Skeletal muscle satellite cell (primary cell): ENCODE measurements around the gene ACAP1.
"Not testable (repeated sequence)": the region's sequence is repeated elsewhere in the genome, so short reads cannot be mapped to it uniquely, and the experiment has no call there.

Experiments
- H3K27me3 ChIP-seq: 2 replicates; pipeline ENCODE4 v1.7.0; 2013; ENCODE audit warnings: low read length; ENCODE audit not compliant: control insufficient read depth, insufficient read depth
- H3K36me3 ChIP-seq: 2 replicates; pipeline ENCODE4 v1.7.0; 2013; ENCODE audit warnings: mild to moderate bottlenecking, control low read depth, low read length; ENCODE audit not compliant: insufficient read depth
- H3K4me1 ChIP-seq: 2 replicates; pipeline ENCODE4 v1.7.0; 2013; ENCODE audit warnings: low read length; ENCODE audit not compliant: control insufficient read depth, insufficient read depth
- H3K4me2 ChIP-seq: 2 replicates; pipeline ENCODE4 v1.7.0; 2013; ENCODE audit warnings: mild to moderate bottlenecking, low read length
- H3K4me3 ChIP-seq: 2 replicates; pipeline ENCODE4 v1.7.0; 2013; ENCODE audit warnings: low read length
- H3K9ac ChIP-seq: 2 replicates; pipeline ENCODE4 v1.7.0; 2013; ENCODE audit warnings: mild to moderate bottlenecking, low read depth, low read length, moderate library complexity
- H3K9me3 ChIP-seq: replicated peaks from 2 replicates; pipeline ENCODE4 v1.7.0; 2013; ENCODE audit warnings: mild to moderate bottlenecking, control low read depth, low read length

Gene ACAP1

GRCh38 chr17:7332600-7333069 is 3.7 kb upstream of the ACAP1 start:
- H3K9ac ChIP-seq, H3K4me2 ChIP-seq, H3K36me3 ChIP-seq, H3K9me3 ChIP-seq, H3K4me3 ChIP-seq: not testable (repeated sequence)
- H3K4me1 ChIP-seq: peaks cover 13% of the 10 kb centered on the region
- H3K27me3 ChIP-seq: peaks cover 16% of the 10 kb centered on the region

DNA sequence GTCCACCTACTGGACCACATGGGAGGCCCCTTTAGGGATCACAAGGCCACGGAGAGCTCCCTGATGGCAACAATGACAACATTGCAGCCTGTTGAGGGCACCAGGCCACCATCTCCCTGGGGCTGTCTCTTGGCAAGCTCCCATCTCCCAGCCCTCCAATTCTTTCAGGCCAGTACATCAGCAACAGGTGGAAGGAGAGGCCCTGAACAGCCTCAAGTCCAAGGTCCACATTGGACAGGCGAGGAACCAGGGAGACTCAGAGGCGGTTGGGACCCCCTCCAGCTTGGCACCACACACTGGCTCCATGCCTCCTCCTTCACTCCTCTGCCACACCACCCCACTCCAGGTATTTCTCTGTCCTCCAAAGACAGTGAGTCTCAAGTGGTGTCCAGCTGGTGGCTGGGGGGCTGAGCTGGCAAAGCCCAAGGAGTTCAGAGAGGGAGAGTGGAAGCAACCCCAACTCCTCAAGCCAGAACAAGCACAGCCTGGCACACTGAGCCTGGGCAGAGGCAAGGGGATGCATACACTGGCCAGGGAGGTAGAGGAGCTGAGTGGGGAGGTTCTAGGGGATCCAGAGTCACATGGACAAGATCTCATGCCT is 1.3 kb upstream of the ACAP1 start:
- Histone ChIP-seq H3K4me3 (no peak overlapping the region), H3K4me2 (no peak overlapping the region), H3K36me3 (no peaks in the 10 kb centered on the region), H3K9ac (no peak overlapping the region), H3K9me3 (no peaks in the 10 kb centered on the region), H3K27me3 (peaks cover 16% of the 10 kb centered on the region), H3K4me1 (peaks cover 3% of the 10 kb centered on the region)

DNA sequence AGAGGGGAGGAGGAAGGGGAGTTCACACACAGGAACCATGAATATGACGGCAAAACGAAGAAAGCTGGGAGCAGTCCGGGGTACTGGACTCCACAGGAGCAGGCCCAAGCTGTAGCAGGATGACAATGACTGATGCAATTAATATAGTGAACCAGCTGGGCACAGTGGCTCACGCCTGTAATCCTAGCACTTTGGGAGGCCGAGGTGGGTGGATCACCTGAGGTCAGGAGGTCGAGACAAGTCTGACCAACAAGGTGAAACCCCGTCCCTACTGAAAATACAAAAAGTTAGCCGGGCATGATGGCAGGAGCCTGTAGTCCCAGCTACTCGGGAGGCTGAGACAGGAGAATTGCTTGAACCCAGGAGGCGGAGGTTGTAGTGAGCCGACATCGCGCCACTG is 564 bp upstream of the ACAP1 start:
- H3K36me3 ChIP-seq, H3K4me1 ChIP-seq, H3K4me3 ChIP-seq, H3K9me3 ChIP-seq, H3K9ac ChIP-seq, H3K4me2 ChIP-seq: not testable (repeated sequence)
- peaks cover 16% of the 10 kb centered on the region for H3K27me3 ChIP-seq

DNA sequence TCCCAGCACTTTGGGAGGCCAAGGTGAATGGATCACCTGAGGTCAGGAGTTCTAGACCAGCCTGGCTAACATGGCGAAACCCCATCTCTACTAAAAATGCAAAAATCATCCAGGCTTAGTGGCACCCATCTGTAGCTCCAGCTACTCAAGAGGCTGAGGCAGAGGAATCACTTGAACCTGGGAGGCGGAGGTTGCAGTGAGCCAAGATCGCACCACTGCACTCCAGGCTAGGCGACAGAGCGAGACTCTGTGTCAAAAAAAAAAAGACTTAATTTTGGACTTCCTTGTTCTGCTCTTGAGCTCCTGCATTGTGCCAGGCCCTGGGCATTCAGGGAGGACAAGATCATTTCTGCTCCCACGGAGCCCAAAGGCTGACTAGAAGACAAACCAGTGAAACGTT is 1.3 kb downstream of the ACAP1 start:
- not testable (repeated sequence) for H3K9me3 ChIP-seq, H3K9ac ChIP-seq, H3K36me3 ChIP-seq, H3K4me2 ChIP-seq, H3K4me1 ChIP-seq, H3K4me3 ChIP-seq
- peaks cover 27% of the 10 kb centered on the region for H3K27me3 ChIP-seq

DNA sequence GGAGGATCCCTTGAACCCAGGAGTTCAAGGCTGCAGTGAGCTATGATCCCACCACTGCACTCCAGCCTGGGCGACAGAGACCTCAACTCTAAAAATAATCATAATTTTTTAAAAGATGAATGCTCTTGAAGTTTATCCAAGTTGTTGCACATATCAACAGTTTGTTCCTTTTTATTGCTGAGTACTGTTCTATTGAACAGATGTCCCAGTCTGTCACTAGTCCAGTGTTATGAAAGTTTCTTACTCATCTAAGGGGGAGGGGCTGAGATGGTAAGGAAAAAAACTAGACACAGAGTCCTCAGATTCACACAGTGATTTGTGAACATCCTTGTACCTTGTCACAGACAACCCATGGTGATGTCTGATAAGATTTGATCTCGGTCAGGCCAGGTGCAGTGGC is 3.9 kb downstream of the ACAP1 start:
- H3K4me3 ChIP-seq: no peak overlapping the region
- no peak overlapping the region for H3K4me2 ChIP-seq
- no peak overlapping the region for H3K9ac ChIP-seq
- peaks cover 42% of the 10 kb centered on the region for H3K27me3 ChIP-seq
- H3K4me1 ChIP-seq: no peaks in the 10 kb centered on the region
- no peaks in the 10 kb centered on the region for H3K9me3 ChIP-seq
- H3K36me3 ChIP-seq: no peaks in the 10 kb centered on the region

DNA sequence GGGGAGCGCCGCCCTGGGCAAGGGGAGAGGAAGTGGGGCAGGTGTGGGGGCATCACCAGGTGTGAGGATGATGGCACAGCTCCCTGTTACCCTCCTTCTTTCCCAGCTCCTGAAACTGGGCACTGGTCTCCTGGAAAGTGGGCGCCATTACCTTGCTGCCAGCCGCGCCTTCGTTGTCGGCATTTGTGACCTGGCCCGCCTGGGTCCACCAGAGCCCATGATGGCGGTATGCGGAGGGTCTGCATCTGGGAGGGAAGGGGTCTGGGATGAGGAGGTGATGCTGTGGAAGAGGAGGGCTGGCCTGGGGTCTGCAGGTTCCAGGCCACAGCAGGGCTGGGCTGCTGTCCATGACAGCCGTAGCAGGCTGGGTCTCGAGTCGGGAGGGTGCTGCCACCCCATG is 5.5 kb downstream of the ACAP1 start:
- Histone ChIP-seq H3K9ac (no peak overlapping the region), H3K36me3 (no peaks in the 10 kb centered on the region), H3K4me3 (no peak overlapping the region), H3K27me3 (peaks cover 36% of the 10 kb centered on the region), H3K9me3 (no peaks in the 10 kb centered on the region), H3K4me2 (no peak overlapping the region), H3K4me1 (no peaks in the 10 kb centered on the region)

- Histone ChIP-seq H3K27me3 (peaks cover 34% of the 10 kb centered on the region), H3K4me1 (no peaks in the 10 kb centered on the region), H3K4me3 (no peak overlapping the region), H3K9me3 (no peaks in the 10 kb centered on the region), H3K9ac (no peak overlapping the region), H3K4me2 (no peak overlapping the region), H3K36me3 (no peaks in the 10 kb centered on the region)
Measured at GRCh38 chr17:7343250-7343649, 6.9 kb downstream of the ACAP1 start.

- Histone ChIP-seq H3K4me3 (no peak overlapping the region), H3K36me3 (no peaks in the 10 kb centered on the region), H3K4me1 (peaks cover 14% of the 10 kb centered on the region), H3K27me3 (peaks cover 26% of the 10 kb centered on the region), H3K4me2 (no peak overlapping the region), H3K9me3 (no peaks in the 10 kb centered on the region), H3K9ac (no peak overlapping the region)
Measured at GRCh38 chr17:7346761-7347614, 10.7 kb downstream of the ACAP1 start.

GRCh38 chr17:7347630-7348477 is 11.5 kb downstream of the ACAP1 start:
- H3K27me3 ChIP-seq: peaks cover 22% of the 10 kb centered on the region
- H3K36me3 ChIP-seq: no peaks in the 10 kb centered on the region
- H3K4me1 ChIP-seq: peaks cover 19% of the 10 kb centered on the region
- H3K4me3 ChIP-seq: no peak overlapping the region
- no peaks in the 10 kb centered on the region for H3K9me3 ChIP-seq
- no peak overlapping the region for H3K9ac ChIP-seq
- no peak overlapping the region for H3K4me2 ChIP-seq

DNA sequence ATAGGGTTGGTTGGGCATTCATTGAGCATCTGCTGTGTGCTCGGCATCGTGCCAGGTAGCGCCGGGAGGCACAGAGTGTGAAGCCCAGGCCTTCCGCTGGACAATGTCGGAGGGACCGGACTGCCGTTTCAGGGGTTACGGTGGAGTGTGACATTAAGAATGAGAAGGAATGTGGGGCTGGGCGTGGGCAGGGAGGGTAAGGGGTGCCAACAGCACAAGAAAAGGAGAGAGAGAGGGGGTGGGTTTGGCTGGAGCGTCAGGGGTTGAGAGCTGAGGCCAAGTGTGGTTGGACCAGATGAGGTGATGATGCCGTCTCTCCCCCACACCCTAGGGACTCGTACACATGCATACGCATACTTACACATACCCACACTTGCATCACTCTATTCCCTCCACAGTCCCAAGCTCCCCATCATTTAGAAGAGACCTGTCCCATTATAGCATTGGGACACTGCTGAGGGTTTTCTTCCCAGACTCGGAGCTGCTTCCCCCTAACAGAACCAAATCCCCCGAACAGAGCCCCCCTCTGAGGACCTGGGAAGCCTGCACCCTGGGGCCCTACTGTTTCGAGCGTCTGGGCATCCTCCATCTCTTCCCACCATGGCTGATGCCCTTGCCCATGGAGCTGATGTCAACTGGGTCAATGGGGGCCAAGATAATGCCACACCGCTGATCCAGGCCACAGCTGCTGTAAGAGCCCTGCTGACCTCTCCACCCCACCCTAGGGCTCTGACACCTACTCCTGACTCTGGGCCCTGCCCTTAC is 12.3 kb downstream of the ACAP1 start:
- Histone ChIP-seq H3K36me3 (no peaks in the 10 kb centered on the region), H3K27me3 (peaks cover 14% of the 10 kb centered on the region), H3K9ac (no peak overlapping the region), H3K4me1 (peaks cover 26% of the 10 kb centered on the region), H3K4me2 (no peak overlapping the region), H3K4me3 (no peak overlapping the region), H3K9me3 (no peaks in the 10 kb centered on the region)
